Measurements from ENCODE around the gene SPG7. TPM values are rescaled to one million over a fixed set of nuclear protein-coding genes. Genes with fewer than 3 reads are reported as not detected.
A peak's percentile ranks its signal among the peaks of the same experiment; 100 is the strongest.

SPG7 gene
- total RNA-seq, 1 donor from 2014 or later: 186 TPM

DNA sequence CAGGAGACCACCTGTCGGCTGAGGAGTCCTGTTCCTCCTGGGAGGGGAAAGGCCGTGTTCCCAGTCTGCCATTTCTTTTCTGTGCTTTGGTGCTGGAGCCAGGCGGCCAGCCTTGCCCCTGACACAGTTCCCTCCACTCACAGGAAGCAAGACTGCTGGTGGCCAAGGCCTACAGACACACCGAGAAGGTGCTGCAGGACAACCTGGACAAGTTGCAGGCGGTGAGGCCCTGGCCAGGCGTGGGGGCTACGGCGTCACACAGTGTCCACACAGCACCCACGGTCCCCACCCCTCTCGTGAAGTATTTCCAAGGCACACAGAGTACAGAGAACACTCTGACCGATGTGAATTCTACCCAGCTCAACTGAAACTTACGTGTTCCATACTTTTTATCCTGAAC is 46.1 kb downstream of the SPG7 start:
- H3K4me3 Mint-ChIP-seq: no peak overlapping the region
- no peaks in the 10 kb centered on the region for H3K4me1 Mint-ChIP-seq
- no peak for DNase-seq (ENCODE audit: low spot score in 2 of 2, unreplicated experiment in 2 of 2)
- H3K27ac Mint-ChIP-seq: no peak overlapping the region
- TF ChIP-seq, protein P1, sequence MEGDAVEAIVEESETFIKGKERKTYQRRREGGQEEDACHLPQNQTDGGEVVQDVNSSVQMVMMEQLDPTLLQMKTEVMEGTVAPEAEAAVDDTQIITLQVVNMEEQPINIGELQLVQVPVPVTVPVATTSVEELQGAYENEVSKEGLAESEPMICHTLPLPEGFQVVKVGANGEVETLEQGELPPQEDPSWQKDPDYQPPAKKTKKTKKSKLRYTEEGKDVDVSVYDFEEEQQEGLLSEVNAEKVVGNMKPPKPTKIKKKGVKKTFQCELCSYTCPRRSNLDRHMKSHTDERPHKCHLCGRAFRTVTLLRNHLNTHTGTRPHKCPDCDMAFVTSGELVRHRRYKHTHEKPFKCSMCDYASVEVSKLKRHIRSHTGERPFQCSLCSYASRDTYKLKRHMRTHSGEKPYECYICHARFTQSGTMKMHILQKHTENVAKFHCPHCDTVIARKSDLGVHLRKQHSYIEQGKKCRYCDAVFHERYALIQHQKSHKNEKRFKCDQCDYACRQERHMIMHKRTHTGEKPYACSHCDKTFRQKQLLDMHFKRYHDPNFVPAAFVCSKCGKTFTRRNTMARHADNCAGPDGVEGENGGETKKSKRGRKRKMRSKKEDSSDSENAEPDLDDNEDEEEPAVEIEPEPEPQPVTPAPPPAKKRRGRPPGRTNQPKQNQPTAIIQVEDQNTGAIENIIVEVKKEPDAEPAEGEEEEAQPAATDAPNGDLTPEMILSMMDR (IDR thresholded peaks at IDR 0.05; ENCODE audit: unreplicated experiment): no peak
- H3K9me3 Mint-ChIP-seq: no peaks in the 10 kb centered on the region
- no peaks in the 10 kb centered on the region for H3K27me3 Mint-ChIP-seq (ENCODE audit: low read depth)
- H3K36me3 Mint-ChIP-seq: peaks cover 22% of the 10 kb centered on the region

DNA sequence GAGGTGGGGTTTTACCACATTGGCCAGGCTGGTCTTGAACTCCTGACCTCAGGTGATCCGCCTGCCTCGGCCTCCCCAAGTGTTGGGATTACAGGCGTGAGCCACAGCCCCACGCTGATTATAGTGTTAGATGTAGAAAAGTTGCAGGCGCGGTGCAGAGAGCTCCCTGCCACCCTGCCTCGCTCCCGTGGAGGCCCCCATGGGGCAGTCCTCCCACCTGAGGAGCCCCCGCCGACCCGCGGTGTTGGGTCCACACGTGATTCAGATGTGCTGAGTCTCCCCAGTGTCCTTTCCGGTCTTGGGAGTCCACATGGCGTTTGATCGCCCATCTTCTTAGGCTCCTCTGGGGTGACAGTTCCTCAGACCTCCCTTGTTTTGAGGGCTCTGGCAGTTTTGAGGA is 47.1 kb downstream of the SPG7 start:
- Mint-ChIP-seq H3K9me3 (no peaks in the 10 kb centered on the region), H3K27me3 (ENCODE audit: low read depth) (no peaks in the 10 kb centered on the region), H3K36me3 (peaks cover 19% of the 10 kb centered on the region), H3K4me3 (no peak overlapping the region), H3K27ac (no peak overlapping the region), H3K4me1 (peaks cover 7% of the 10 kb centered on the region)
- DNase-seq (ENCODE audit: low spot score in 2 of 2, unreplicated experiment in 2 of 2): no peak
- TF ChIP-seq, protein P1 (IDR thresholded peaks at IDR 0.05; ENCODE audit: unreplicated experiment): no peak

DNA sequence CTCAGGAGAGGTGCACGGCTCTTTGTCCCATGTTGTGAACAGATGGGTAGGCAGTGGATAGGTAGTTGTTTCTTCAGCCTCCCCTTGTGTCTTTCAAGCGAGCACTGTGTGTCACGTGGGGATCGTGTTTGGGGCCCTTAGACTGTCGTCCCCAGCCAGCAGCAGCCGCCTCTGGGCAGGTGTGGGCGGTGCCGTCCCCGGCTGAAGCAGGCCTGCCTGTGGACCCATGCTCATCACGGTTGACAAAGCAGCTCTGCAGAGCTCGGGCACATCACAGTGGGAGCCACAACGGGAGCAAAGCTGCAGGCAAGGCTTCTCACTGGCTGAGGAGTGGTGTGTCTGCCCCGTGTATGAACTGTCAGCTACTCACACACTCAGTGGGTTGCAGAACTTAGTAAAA is 47.6 kb downstream of the SPG7 start:
- H3K27ac Mint-ChIP-seq: no peak overlapping the region
- TF ChIP-seq, protein P1 (IDR thresholded peaks at IDR 0.05; ENCODE audit: unreplicated experiment): no peak
- DNase-seq (ENCODE audit: low spot score in 2 of 2, unreplicated experiment in 2 of 2): no peak
- H3K27me3 Mint-ChIP-seq (ENCODE audit: low read depth): no peaks in the 10 kb centered on the region
- H3K4me1 Mint-ChIP-seq: peaks cover 7% of the 10 kb centered on the region
- H3K4me3 Mint-ChIP-seq: no peak overlapping the region
- H3K36me3 Mint-ChIP-seq: peaks cover 19% of the 10 kb centered on the region
- H3K9me3 Mint-ChIP-seq: no peaks in the 10 kb centered on the region

DNA sequence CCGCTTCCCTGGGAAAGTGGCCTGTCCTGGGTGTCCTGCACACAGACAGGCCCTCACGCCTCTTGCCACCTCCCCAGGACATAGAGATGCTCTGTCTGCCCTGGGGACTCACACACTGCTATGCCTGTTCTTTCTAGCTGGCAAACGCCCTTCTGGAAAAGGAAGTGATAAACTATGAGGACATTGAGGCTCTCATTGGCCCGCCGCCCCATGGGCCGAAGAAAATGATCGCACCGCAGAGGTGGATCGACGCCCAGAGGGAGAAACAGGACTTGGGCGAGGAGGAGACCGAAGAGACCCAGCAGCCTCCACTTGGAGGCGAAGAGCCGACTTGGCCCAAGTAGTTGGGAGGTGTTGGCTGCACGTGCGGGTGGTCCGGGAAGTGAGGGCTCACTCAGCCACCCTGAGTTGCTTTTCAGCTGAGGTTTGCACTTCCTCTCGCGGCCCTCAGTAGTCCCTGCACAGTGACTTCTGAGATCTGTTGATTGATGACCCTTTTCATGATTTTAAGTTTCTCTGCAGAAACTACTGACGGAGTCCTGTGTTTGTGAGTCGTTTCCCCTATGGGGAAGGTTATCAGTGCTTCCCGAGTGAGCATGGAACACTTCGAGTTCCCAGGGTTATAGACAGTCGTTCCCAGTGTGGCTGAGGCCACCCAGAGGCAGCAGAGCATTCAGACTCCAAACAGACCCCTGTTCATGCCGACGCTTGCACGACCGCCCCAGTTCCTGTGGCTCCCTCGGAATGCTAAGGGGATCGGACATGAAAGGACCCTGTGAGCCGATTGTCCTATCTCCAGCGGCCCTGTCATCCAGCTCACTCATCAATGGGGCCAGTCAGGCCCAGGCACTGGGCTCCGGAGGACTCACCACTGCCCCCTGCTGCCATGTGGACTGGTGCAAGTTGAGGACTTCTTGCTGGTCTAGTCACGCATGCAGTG is 48.8 kb downstream of the SPG7 start:
- Mint-ChIP-seq H3K9me3 (no peaks in the 10 kb centered on the region), H3K27ac (peak overlapping the region; percentile 88), H3K4me3 (peak overlapping the region; percentile 1), H3K4me1 (peaks cover 13% of the 10 kb centered on the region), H3K27me3 (ENCODE audit: low read depth) (no peaks in the 10 kb centered on the region), H3K36me3 (peaks cover 23% of the 10 kb centered on the region)
- TF ChIP-seq, protein P1 (IDR thresholded peaks at IDR 0.05; ENCODE audit: unreplicated experiment): peak; percentile 61
- peak in 1 of 2 experiments; percentile 78 for DNase-seq (ENCODE audit: low spot score in 2 of 2, unreplicated experiment in 2 of 2)

DNA sequence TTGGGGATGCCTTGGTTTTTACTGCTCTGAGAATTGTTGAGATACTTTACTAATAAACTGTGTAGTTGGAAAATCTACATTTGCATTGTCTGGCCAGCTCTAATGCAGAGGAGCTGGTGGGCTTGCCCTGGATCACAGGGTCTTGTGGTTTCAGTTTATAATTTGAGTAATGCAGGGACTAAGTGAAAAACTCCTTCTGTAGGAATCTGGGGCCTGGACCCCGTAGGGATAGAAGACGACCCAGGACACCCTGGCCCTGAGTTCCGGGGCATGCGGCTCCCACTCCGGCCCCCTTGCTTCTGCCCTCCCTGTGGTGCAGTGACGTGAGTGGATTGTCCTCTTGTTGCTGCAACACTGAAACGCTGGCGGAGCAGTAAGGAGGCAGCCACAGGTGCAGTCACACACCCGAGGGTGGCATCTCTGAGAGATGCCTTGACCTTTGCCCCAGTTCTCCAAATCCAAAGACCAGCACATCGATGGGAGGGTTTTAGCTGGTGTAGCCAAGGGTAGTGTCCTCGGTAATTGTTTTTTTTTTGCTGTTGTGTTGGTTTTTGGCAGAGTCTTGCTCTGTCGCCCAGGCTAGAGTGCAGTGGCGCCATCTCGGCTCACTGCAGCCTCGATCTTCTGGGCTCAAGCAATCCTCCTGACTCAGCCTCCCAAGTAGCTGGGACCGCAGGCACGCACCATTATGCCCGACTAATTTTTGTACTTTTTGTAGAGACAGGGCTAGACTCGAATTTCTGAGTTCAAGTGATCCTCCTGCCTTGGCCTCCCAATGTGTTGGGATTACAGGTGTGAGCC is 49.7 kb downstream of the SPG7 start:
- Mint-ChIP-seq H3K27me3 (ENCODE audit: low read depth) (no peaks in the 10 kb centered on the region), H3K36me3 (peaks cover 22% of the 10 kb centered on the region), H3K27ac (peak overlapping the region; percentile 88), H3K9me3 (no peaks in the 10 kb centered on the region), H3K4me1 (peaks cover 22% of the 10 kb centered on the region), H3K4me3 (peak overlapping the region; percentile 1)
- TF ChIP-seq, protein P1 (IDR thresholded peaks at IDR 0.05; ENCODE audit: unreplicated experiment): no peak
- no peak for DNase-seq (ENCODE audit: low spot score in 2 of 2, unreplicated experiment in 2 of 2)

Measured in mesothelial cell of epicardium (in vitro differentiated cells).